ENCODE results near the gene WDR86.

DNA sequence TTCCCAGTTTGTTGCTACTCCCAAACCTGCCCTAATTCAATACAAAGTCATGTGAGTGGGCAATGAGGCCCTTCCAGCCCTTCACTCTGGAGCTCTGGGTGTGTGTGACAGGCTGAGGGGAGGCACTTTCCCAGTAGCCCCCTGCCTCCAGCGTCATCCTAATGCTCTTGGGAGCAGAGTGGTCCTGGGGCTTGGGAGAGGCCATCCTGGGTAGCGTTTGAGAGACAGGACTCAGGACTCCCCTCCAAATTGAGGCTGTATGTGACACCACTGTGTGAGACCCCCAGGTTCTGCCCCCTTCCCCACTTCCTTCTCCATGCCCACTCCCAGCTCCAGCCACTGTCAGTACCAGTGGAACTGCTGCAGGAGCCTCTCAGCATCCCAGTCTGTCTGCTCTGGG, 36.6 kb upstream of the WDR86 start:
- TF ChIP-seq POLR2AphosphoS5 (IDR thresholded peaks at IDR 0.05; ENCODE audit: low read depth, low read length) = no peak
- TF ChIP-seq POLR2A (IDR thresholded peaks at IDR 0.05; ENCODE audit: low read depth, low read length) = no peak
- no peak for TF ChIP-seq TAF1 (IDR thresholded peaks at IDR 0.05; ENCODE audit: borderline replicate concordance, low read depth, low read length)
